DND-41 (cell line): ENCODE measurements around the gene MYO5A.

Source experiments
- ATAC-seq: fragments of 200-7000 bp; cut with Tn5 transposase; 3 replicates; pipeline ENCODE4 v1.9.1; 2021; ENCODE audit warnings: low read depth; ENCODE audit not compliant: insufficient read depth
- DNase-seq: peaks from one replicate; pipeline ENCODE4 v3.0.0-alpha.2; 2020
- H2AFZ ChIP-seq: 2 replicates; pipeline ENCODE4 v1.6.0; 2012; ENCODE audit warnings: low read depth, low read length
- H3K27ac ChIP-seq: 2 replicates; pipeline ENCODE4 v1.5.1; 2012; ENCODE audit warnings: low read length, inconsistent platforms
- H3K27me3 ChIP-seq: fragments of 200-600 bp; sonication (generic); 2 replicates; pipeline ENCODE4 v1.6.0; 2012; ENCODE audit warnings: low read length, mild to moderate bottlenecking, inconsistent platforms; ENCODE audit not compliant: insufficient read depth, poor library complexity
- H3K36me3 ChIP-seq: 2 replicates; pipeline ENCODE4 v1.5.1; 2012; ENCODE audit warnings: low read length, inconsistent platforms; ENCODE audit not compliant: insufficient read depth
- H3K4me1 ChIP-seq: 2 replicates; pipeline ENCODE4 v1.5.1; 2012; ENCODE audit warnings: mild to moderate bottlenecking, low read length; ENCODE audit not compliant: insufficient read depth
- H3K4me2 ChIP-seq: 2 replicates; pipeline ENCODE4 v1.6.0; 2012; ENCODE audit warnings: mild to moderate bottlenecking, moderate library complexity, low read length, inconsistent platforms; ENCODE audit not compliant: insufficient read depth
- H3K4me3 ChIP-seq, 2 experiments: fragments of 200-600 bp in 1 of 2; shearing (Covaris generic) in 1 of 2; 2 replicates each; pipeline ENCODE4 v1.5.1; 2012 to 2016; ENCODE audit warnings: inconsistent platforms in 2 of 2, low read length in 2 of 2, mild to moderate bottlenecking in 2 of 2, low read depth in 1 of 2, moderate library complexity in 1 of 2
- H3K79me2 ChIP-seq: 2 replicates; pipeline ENCODE4 v1.6.0; 2012; ENCODE audit warnings: low read length, inconsistent platforms; ENCODE audit not compliant: insufficient read depth
- H3K9ac ChIP-seq: 2 replicates; pipeline ENCODE4 v1.6.0; 2012; ENCODE audit warnings: low read depth, mild to moderate bottlenecking, inconsistent platforms, low read length, moderate library complexity
- H3K9me3 ChIP-seq: 2 replicates; pipeline ENCODE4 v1.5.1; 2012; ENCODE audit warnings: low read length, moderate library complexity, mild to moderate bottlenecking, inconsistent platforms; ENCODE audit not compliant: insufficient read depth, severe bottlenecking
- H4K20me1 ChIP-seq: 2 replicates; pipeline ENCODE4 v1.6.0; 2012; ENCODE audit warnings: low read length; ENCODE audit not compliant: insufficient read depth
- EZH2 ChIP-seq: IDR thresholded peaks from 3 replicates; pipeline ENCODE4 v1.6.1; 2012; ENCODE audit warnings: borderline replicate concordance, low read depth, mild to moderate bottlenecking, moderate library complexity, low read length, inconsistent platforms; ENCODE audit not compliant: severe bottlenecking
- TF ChIP-seq, protein P1 (sequence below): IDR thresholded peaks from 2 replicates; pipeline ENCODE4 v1.5.1; 2012; ENCODE audit warnings: borderline replicate concordance, low read length, moderate library complexity, mild to moderate bottlenecking; ENCODE audit not compliant: poor library complexity, severe bottlenecking; ENCODE audit errors: extremely low read depth

Gene MYO5A

DNA sequence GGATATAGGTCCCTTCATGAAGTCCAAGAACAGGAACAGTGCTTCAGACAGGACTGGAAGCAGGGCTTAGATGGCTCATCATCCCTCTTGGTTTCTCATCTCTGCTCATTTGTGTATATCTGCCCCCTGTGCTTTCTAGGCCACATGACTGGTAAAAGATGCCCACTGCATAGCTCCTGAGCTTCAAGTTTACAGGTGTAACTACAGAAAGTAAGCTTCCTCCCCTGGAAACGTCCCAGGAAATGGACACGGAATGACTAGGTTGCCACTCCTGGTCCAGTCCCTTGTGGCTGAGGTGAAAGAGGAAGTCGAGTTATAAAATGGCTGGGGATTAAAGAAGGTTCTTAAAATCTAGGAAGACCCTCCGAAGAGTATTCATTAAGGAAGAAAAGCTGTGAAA, 32.5 kb downstream of the MYO5A start:
- no peak overlapping the region for H3K9ac ChIP-seq
- H3K9me3 ChIP-seq = no peaks in the 10 kb centered on the region
- no peaks in the 10 kb centered on the region for H4K20me1 ChIP-seq
- H3K27ac ChIP-seq = no peak overlapping the region
- H3K4me1 ChIP-seq = no peaks in the 10 kb centered on the region
- H3K27me3 ChIP-seq = no peaks in the 10 kb centered on the region
- TF ChIP-seq, protein P1, sequence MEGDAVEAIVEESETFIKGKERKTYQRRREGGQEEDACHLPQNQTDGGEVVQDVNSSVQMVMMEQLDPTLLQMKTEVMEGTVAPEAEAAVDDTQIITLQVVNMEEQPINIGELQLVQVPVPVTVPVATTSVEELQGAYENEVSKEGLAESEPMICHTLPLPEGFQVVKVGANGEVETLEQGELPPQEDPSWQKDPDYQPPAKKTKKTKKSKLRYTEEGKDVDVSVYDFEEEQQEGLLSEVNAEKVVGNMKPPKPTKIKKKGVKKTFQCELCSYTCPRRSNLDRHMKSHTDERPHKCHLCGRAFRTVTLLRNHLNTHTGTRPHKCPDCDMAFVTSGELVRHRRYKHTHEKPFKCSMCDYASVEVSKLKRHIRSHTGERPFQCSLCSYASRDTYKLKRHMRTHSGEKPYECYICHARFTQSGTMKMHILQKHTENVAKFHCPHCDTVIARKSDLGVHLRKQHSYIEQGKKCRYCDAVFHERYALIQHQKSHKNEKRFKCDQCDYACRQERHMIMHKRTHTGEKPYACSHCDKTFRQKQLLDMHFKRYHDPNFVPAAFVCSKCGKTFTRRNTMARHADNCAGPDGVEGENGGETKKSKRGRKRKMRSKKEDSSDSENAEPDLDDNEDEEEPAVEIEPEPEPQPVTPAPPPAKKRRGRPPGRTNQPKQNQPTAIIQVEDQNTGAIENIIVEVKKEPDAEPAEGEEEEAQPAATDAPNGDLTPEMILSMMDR = no peak
- no peak for TF ChIP-seq EZH2
- H3K36me3 ChIP-seq = no peaks in the 10 kb centered on the region
- DNase-seq (no peak), ATAC-seq (no peak)
- H2AFZ ChIP-seq = no peak overlapping the region
- no peak overlapping the region for H3K4me2 ChIP-seq
- H3K4me3 ChIP-seq = no peak overlapping the region
- peaks cover 12% of the 10 kb centered on the region for H3K79me2 ChIP-seq

DNA sequence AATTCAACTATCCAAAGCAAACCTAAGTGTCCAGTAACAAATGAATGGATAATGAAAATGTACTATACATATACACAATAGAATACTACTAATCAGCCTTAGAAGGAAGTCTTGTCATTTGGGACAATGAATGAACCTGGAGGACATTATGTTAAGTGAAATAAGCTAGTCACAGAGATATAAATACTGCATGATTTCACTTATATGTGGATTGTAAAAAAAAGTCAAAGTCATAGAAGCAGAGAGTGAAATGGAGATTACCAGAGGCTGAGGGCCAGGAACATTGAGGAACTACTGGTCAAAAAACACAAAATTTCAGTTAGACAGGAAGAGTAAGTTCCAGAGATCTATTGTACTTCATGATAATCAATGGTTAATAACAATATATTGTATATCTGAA, 33.6 kb downstream of the MYO5A start:
- TF ChIP-seq, protein P1 = no peak
- TF ChIP-seq EZH2 = no peak
- H3K27ac ChIP-seq = no peak overlapping the region
- ATAC-seq = no peak
- H3K79me2 ChIP-seq = peaks cover 16% of the 10 kb centered on the region
- H3K4me2 ChIP-seq = no peak overlapping the region
- no peaks in the 10 kb centered on the region for H3K4me1 ChIP-seq
- no peak for DNase-seq
- H3K9me3 ChIP-seq = no peaks in the 10 kb centered on the region
- H3K36me3 ChIP-seq = no peaks in the 10 kb centered on the region
- H4K20me1 ChIP-seq = no peaks in the 10 kb centered on the region
- no peak overlapping the region for H3K4me3 ChIP-seq
- no peak overlapping the region for H3K9ac ChIP-seq
- H3K27me3 ChIP-seq = no peaks in the 10 kb centered on the region
- H2AFZ ChIP-seq = no peak overlapping the region

DNA sequence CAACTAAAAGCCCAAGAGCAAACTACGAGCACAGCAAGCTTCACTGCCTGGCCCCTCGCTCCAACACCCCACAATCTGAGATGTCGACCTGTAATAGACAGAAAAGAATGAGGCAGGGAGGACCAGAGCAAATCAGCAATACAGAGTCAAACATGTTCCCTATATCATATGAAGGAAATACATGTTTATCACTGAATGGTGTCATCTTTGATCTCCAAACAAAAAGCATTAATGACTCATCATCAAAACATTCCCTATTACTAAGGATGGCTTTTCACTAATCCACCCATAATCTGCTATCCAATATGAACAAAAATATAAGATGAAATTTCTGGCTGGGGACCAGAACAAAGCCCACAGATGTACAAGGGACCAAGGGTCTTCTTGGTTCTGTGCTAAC, 34.7 kb downstream of the MYO5A start:
- no peak overlapping the region for H3K4me3 ChIP-seq
- no peaks in the 10 kb centered on the region for H3K9me3 ChIP-seq
- peaks cover 16% of the 10 kb centered on the region for H3K79me2 ChIP-seq
- H3K27ac ChIP-seq = no peak overlapping the region
- no peaks in the 10 kb centered on the region for H4K20me1 ChIP-seq
- DNase-seq (no peak), ATAC-seq (no peak)
- no peak overlapping the region for H3K4me2 ChIP-seq
- no peaks in the 10 kb centered on the region for H3K27me3 ChIP-seq
- H3K9ac ChIP-seq = no peak overlapping the region
- H3K36me3 ChIP-seq = no peaks in the 10 kb centered on the region
- H2AFZ ChIP-seq = no peak overlapping the region
- no peaks in the 10 kb centered on the region for H3K4me1 ChIP-seq
- TF ChIP-seq EZH2 = no peak

DNA sequence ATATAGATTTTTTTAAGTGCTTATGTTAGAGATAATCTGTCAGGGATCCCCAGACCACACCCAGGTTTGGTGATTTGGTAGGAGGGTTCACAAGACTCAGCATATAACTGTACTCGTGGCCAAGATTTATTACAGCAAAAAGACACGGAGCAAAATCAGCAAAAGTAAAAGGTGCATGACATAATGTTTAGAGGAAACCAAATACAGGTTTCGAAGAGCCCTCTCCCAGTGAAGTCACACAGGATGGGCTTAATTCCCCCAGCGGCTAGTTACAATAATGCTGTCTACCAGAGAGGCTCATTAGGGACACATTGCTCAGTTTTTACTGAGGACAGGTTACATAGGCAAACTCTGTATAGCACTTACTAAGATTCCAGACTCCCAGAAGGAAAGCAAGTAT, 36.5 kb downstream of the MYO5A start:
- H3K9ac ChIP-seq = no peak overlapping the region

More for the DNA sequence above, 36.5 kb downstream of the MYO5A start:
- H3K27ac ChIP-seq = no peak overlapping the region
- H3K9me3 ChIP-seq = no peaks in the 10 kb centered on the region
- DNase-seq = no peak
- H3K27me3 ChIP-seq = no peaks in the 10 kb centered on the region
- TF ChIP-seq EZH2 = no peak
- TF ChIP-seq, protein P1 = no peak
- no peak overlapping the region for H3K4me2 ChIP-seq
- no peak overlapping the region for H3K4me3 ChIP-seq
- no peaks in the 10 kb centered on the region for H3K36me3 ChIP-seq
- no peaks in the 10 kb centered on the region for H4K20me1 ChIP-seq
- H3K4me1 ChIP-seq = no peaks in the 10 kb centered on the region
- H3K79me2 ChIP-seq = peaks cover 20% of the 10 kb centered on the region
- ATAC-seq = no peak
- no peak overlapping the region for H2AFZ ChIP-seq
